ENCODE measurements around the gene F12. TPM values are rescaled to one million over a fixed set of nuclear protein-coding genes. Genes with fewer than 3 reads are reported as not detected.

The F12 gene
- total RNA-seq, result 0.74 and 1.0 TPM in 2 replicates

GRCh38 chr5:177409043-177409801 lies at the start of gene F12:
Gene F12 (minus strand): TSS chr5:177409564. CDS start chr5:177409527, 37 bp downstream.

GRCh38 chr5:177446200-177447065 lies 37.1 kb upstream of the F12 start, which contains the start of gene PRR7:
Gene PRR7 (plus strand): TSS chr5:177446814. CDS start chr5:177455068, 8,254 bp downstream.

GRCh38 chr5:177426566-177427210 lies 17.3 kb upstream of the F12 start, which contains the start of gene GRK6:
Gene GRK6 (plus strand): TSS chr5:177426676. CDS start chr5:177426846, 170 bp downstream.

GRCh38 chr5:177399997-177400868 lies 9.1 kb downstream of the F12 start, which contains the start of gene PFN3:
Gene PFN3 (minus strand): TSS chr5:177400661. CDS start chr5:177400576, 85 bp downstream.

GRCh38 chr5:177384134-177384533 lies 25.2 kb downstream of the F12 start, which contains the start of gene SLC34A1:
Gene SLC34A1 (plus strand): TSS chr5:177384434. CDS start chr5:177385742, 1,308 bp downstream.

GRCh38 chr5:177357459-177358351 lies 51.7 kb downstream of the F12 start, which contains the start of gene RGS14:
Gene RGS14 (plus strand): TSS chr5:177357924. CDS start chr5:177358025, 101 bp downstream.

Other genes with a start within 250 kb of the F12 start
- gene RAB24, start 105.8 kb downstream of the F12 start, total RNA-seq, result 21.5 and 22.0 TPM in 2 replicates
- gene PRELID1, start 105.8 kb downstream of the F12 start, total RNA-seq, result 230 and 248 TPM in 2 replicates
- 81.2 and 89.0 TPM in 2 replicates for gene MXD3, start 97.7 kb downstream of the F12 start, total RNA-seq
- gene LMAN2, start 57.9 kb downstream of the F12 start, total RNA-seq, result 253 and 263 TPM in 2 replicates
- 5.1 and 13.1 TPM in 2 replicates for gene RGS14, start 51.6 kb downstream of the F12 start, total RNA-seq
- gene SLC34A1, start 25.1 kb downstream of the F12 start, total RNA-seq, result not detected in 2 replicates
- not detected in 2 replicates for gene PFN3, start 8.9 kb downstream of the F12 start, total RNA-seq
- gene GRK6, start 17.1 kb upstream of the F12 start, total RNA-seq, result 31.7 and 34.5 TPM in 2 replicates
- gene PRR7, start 37.2 kb upstream of the F12 start, total RNA-seq, result 15.9 and 21.5 TPM in 2 replicates
- gene DBN1, start 64.1 kb upstream of the F12 start, total RNA-seq, result 224 and 238 TPM in 2 replicates
- 198 and 220 TPM in 2 replicates for gene PDLIM7, start 88.0 kb upstream of the F12 start, total RNA-seq
- 0.17 and 0.74 TPM in 2 replicates for gene DOK3, start 100.3 kb upstream of the F12 start, total RNA-seq
- 136 and 137 TPM in 2 replicates for gene DDX41, start 107.4 kb upstream of the F12 start, total RNA-seq
- gene FAM193B, start 145.0 kb upstream of the F12 start, total RNA-seq, result 16.0 and 22.0 TPM in 2 replicates
- gene TMED9, start 182.6 kb upstream of the F12 start, total RNA-seq, result 139 and 146 TPM in 2 replicates
- 40.7 and 43.5 TPM in 2 replicates for gene B4GALT7, start 190.6 kb upstream of the F12 start, total RNA-seq

Data from bronchus fibroblast of lung (primary cell).